Measurements from ENCODE around the gene PLAGL1.

PLAGL1 gene

DNA sequence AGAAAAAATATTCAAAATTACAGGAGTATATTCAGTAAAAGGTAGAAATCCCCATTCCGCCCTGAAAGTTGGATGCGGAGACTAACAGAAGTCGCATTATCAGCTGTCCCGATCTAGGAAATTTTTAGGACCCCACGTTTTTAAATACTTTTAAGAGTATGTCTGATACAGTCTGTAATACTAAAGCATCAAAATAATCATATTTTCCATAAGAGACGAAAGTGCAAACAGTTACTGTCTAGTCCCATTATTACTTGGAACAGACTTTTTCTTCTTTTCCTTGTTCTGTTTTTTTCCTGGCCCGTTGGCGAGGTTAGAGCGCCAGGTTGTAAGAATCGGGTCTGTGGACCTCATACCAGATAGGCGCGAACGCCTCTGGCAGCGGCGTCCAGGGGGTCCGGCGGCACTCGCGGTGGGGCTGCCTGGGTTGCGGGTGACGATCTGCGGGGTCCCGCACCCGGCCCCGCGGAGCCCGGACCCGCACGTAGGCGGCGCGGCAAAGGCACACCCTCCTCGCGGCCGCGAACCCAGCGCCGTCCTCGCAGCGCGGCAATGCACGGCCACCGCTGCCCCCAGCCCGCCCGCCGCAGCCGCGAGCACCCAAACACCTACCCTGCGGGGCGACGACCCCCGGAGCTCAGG lies 460 bp downstream of the PLAGL1 start:
- no peak for TF ChIP-seq EZH2 (IDR thresholded peaks at IDR 0.05; ENCODE audit: borderline replicate concordance, low read length)
- TF ChIP-seq, protein P1, sequence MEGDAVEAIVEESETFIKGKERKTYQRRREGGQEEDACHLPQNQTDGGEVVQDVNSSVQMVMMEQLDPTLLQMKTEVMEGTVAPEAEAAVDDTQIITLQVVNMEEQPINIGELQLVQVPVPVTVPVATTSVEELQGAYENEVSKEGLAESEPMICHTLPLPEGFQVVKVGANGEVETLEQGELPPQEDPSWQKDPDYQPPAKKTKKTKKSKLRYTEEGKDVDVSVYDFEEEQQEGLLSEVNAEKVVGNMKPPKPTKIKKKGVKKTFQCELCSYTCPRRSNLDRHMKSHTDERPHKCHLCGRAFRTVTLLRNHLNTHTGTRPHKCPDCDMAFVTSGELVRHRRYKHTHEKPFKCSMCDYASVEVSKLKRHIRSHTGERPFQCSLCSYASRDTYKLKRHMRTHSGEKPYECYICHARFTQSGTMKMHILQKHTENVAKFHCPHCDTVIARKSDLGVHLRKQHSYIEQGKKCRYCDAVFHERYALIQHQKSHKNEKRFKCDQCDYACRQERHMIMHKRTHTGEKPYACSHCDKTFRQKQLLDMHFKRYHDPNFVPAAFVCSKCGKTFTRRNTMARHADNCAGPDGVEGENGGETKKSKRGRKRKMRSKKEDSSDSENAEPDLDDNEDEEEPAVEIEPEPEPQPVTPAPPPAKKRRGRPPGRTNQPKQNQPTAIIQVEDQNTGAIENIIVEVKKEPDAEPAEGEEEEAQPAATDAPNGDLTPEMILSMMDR (IDR thresholded peaks at IDR 0.05; ENCODE audit: low read length): no peak
- no peaks in the 10 kb centered on the region for H3K36me3 ChIP-seq (ENCODE audit: insufficient read depth, low read length)
- H3K4me1 ChIP-seq (ENCODE audit: insufficient read depth, low read length, severe bottlenecking): no peaks in the 10 kb centered on the region
- H3K4me2 ChIP-seq (ENCODE audit: low read length): no peak overlapping the region
- H3K9me3 ChIP-seq (ENCODE audit: low read length): no peaks in the 10 kb centered on the region
- H3F3A ChIP-seq (ENCODE audit: insufficient read depth, low read length): no peaks in the 10 kb centered on the region
- no peak overlapping the region for H3K27ac ChIP-seq (ENCODE audit: low read depth, low read length, poor library complexity, severe bottlenecking)
- H3K4me3 ChIP-seq (ENCODE audit: low read depth, low read length, poor library complexity, severe bottlenecking): no peak overlapping the region
- H4K20me1 ChIP-seq (ENCODE audit: insufficient read depth, low read length): no peaks in the 10 kb centered on the region
- H3K79me2 ChIP-seq (ENCODE audit: insufficient read depth, low read length): no peaks in the 10 kb centered on the region
- H2AFZ ChIP-seq (ENCODE audit: low read length): no peak overlapping the region
- no peaks in the 10 kb centered on the region for H3K27me3 ChIP-seq (ENCODE audit: insufficient read depth, low read length)
- no peaks in the 10 kb centered on the region for H3K9me2 ChIP-seq (ENCODE audit: low read depth, low read length)
- no peak overlapping the region for H3K9ac ChIP-seq (ENCODE audit: low read length)

GRCh38 chr6:144006736-144007477 lies 1.2 kb downstream of the PLAGL1 start:
- Histone ChIP-seq H3K36me3 (ENCODE audit: insufficient read depth, low read length) (no peaks in the 10 kb centered on the region), H3K9me2 (ENCODE audit: low read depth, low read length) (no peaks in the 10 kb centered on the region), H3K79me2 (ENCODE audit: insufficient read depth, low read length) (no peaks in the 10 kb centered on the region), H3K27ac (ENCODE audit: low read depth, low read length, poor library complexity, severe bottlenecking) (no peak overlapping the region), H3K9me3 (ENCODE audit: low read length) (no peaks in the 10 kb centered on the region), H3K4me1 (ENCODE audit: insufficient read depth, low read length, severe bottlenecking) (no peaks in the 10 kb centered on the region), H3K27me3 (ENCODE audit: insufficient read depth, low read length) (no peaks in the 10 kb centered on the region), H2AFZ (ENCODE audit: low read length) (no peak overlapping the region), H3K9ac (ENCODE audit: low read length) (no peak overlapping the region), H4K20me1 (ENCODE audit: insufficient read depth, low read length) (no peaks in the 10 kb centered on the region), H3K4me2 (ENCODE audit: low read length) (no peak overlapping the region), H3F3A (ENCODE audit: insufficient read depth, low read length) (no peaks in the 10 kb centered on the region), H3K4me3 (ENCODE audit: low read depth, low read length, poor library complexity, severe bottlenecking) (no peak overlapping the region)
- no peak for TF ChIP-seq EZH2 (IDR thresholded peaks at IDR 0.05; ENCODE audit: borderline replicate concordance, low read length)
- TF ChIP-seq, protein P1 (IDR thresholded peaks at IDR 0.05; ENCODE audit: low read length): no peak

- Histone ChIP-seq H3K4me2 (ENCODE audit: low read length) (no peak overlapping the region), H3K4me3 (ENCODE audit: low read depth, low read length, poor library complexity, severe bottlenecking) (no peak overlapping the region), H4K20me1 (ENCODE audit: insufficient read depth, low read length) (no peaks in the 10 kb centered on the region), H3K27ac (ENCODE audit: low read depth, low read length, poor library complexity, severe bottlenecking) (no peak overlapping the region), H3K9ac (ENCODE audit: low read length) (no peak overlapping the region), H3F3A (ENCODE audit: insufficient read depth, low read length) (no peaks in the 10 kb centered on the region), H3K4me1 (ENCODE audit: insufficient read depth, low read length, severe bottlenecking) (no peaks in the 10 kb centered on the region), H3K36me3 (ENCODE audit: insufficient read depth, low read length) (no peaks in the 10 kb centered on the region), H3K27me3 (ENCODE audit: insufficient read depth, low read length) (no peaks in the 10 kb centered on the region), H3K9me2 (ENCODE audit: low read depth, low read length) (no peaks in the 10 kb centered on the region), H3K79me2 (ENCODE audit: insufficient read depth, low read length) (no peaks in the 10 kb centered on the region), H3K9me3 (ENCODE audit: low read length) (no peaks in the 10 kb centered on the region), H2AFZ (ENCODE audit: low read length) (no peak overlapping the region)
- no peak for TF ChIP-seq EZH2 (IDR thresholded peaks at IDR 0.05; ENCODE audit: borderline replicate concordance, low read length)
- TF ChIP-seq, protein P1 (IDR thresholded peaks at IDR 0.05; ENCODE audit: low read length): no peak
Measured at GRCh38 chr6:143999406-143999805, 8.7 kb downstream of the PLAGL1 start.
